ENCODE data around the gene GRIK1.

The GRIK1 gene

GRCh38 chr21:29909571-29909970 lies 30.2 kb downstream of the GRIK1 start:
- DNase-seq (ENCODE audit: low read depth) = no peak

GRCh38 chr21:29904359-29905282 lies 35.2 kb downstream of the GRIK1 start:
- no peak for DNase-seq (ENCODE audit: low read depth)

DNA sequence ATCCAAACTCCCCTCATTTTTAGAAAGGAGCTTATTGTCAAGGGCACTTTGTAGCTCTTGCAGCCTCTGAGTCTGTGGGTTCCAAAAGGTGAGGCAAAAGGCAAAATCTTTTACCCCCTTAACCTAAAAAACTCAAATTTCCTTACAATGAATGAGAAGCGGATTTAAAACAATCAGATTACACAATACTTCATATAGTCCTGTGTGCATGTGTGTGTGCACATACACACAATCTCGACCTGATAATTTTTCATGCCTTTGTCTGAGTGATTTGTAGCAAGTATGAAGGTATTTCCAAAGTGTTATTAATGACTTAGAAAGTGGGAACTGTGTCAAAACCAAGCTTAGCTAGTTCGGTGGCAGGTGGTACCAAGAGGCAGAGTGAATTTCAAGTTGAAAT lies 42.9 kb downstream of the GRIK1 start:
- no peak for DNase-seq (ENCODE audit: low read depth)

GRCh38 chr21:29893687-29894086 lies 46.1 kb downstream of the GRIK1 start:
- no peak for DNase-seq (ENCODE audit: low read depth)

GRCh38 chr21:29892379-29892778 lies 47.4 kb downstream of the GRIK1 start:
- no peak for DNase-seq (ENCODE audit: low read depth)

DNA sequence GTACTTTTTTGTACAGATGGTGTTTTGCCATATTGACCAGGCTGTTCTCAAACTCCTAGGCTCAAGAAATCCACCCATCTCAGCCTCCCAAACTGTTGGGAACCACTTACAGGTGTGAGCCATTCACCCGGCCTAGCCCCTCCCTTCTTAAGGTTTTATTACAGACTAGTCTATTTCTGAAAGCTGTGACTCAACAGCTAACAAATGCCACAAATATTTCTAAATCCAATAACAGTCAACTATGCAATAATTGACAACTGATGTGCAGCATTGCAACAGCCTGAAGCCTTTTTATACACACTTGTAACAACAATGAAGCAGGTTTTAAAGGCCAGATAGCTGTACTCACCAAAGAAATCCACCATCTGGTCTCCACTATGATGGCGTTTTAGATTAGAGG lies 51.4 kb downstream of the GRIK1 start:
- DNase-seq (ENCODE audit: low read depth) = no peak

- no peak for DNase-seq (ENCODE audit: low read depth)
These were observed 52.3 kb downstream of the GRIK1 start for GRCh38 chr21:29887313-29888009.

- DNase-seq (ENCODE audit: low read depth) = no peak
These were observed 54.3 kb downstream of the GRIK1 start for GRCh38 chr21:29885491-29885890.

DNA sequence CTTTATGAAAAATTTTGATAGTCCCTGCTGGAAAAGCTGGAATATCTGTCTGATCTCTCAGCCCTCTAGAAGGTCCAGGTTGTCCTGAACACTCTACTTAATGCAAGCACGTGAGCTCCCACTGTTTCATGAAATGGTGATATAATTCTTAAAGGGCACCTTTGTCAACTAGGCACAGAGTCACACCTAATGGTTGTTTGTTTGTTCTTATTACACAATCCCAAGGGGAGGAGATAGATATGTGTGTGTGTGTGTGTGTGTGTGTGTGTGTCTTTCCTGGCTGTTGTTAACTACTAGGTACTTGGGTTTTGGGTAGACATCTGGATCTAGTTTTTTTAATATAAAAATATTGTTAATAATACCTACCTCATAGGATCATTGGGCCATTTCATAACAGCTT lies 63.9 kb downstream of the GRIK1 start:
- no peak for DNase-seq (ENCODE audit: low read depth)

- DNase-seq (ENCODE audit: low read depth) = no peak
These were observed 64.6 kb downstream of the GRIK1 start for GRCh38 chr21:29875036-29875716.

GRCh38 chr21:29873908-29874307 lies 65.9 kb downstream of the GRIK1 start:
- no peak for DNase-seq (ENCODE audit: low read depth)

DNA sequence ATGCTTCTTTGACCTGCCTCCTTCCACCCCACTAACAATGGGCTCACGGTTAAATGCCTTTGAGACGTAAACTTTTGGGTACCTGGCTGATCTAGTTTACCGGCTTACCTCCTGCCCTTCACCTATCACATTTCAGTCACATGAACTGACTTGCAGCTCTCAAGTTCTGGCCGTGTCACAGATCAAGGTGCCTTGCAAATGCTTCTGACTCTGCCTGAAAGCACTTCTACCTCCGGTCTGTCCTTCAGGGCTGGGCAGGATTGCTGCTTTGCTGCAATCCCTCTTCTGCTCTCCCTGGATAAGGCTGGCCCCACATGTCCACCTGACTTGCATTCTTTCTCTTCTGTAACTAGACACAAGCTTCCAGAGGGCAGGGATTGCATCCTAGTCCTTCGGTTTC lies 69.0 kb downstream of the GRIK1 start:
- no peak for DNase-seq (ENCODE audit: low read depth)

- DNase-seq (ENCODE audit: low read depth) = no peak
These were observed 72.0 kb downstream of the GRIK1 start for GRCh38 chr21:29867796-29868195.

- no peak for DNase-seq (ENCODE audit: low read depth)
These were observed 79.5 kb downstream of the GRIK1 start for GRCh38 chr21:29860346-29860745.

GRCh38 chr21:29857150-29857549 lies 82.6 kb downstream of the GRIK1 start:
- no peak for DNase-seq (ENCODE audit: low read depth)

- DNase-seq (ENCODE audit: low read depth) = no peak
These were observed 85.0 kb downstream of the GRIK1 start for GRCh38 chr21:29854795-29855194.

DNA sequence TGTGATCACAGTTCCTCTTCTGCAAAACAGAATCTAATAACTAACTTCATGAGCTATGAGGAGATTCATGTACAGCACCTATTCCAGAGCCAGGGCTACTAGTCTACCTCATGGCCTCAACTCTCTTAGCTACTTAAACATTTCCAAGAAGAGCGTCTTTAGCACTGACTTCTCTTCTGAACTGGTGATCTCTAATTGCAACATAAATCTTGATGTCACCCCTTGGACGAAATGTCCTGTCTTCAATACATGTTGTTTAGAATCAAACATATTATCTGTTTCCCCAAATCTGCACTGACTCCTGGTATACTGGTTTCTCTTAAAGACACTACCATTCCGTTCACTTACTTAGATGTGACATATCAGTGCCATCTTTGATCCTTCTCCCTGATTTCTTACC lies 88.2 kb downstream of the GRIK1 start:
- no peak for DNase-seq (ENCODE audit: low read depth)

GRCh38 chr21:29849735-29850176 lies 90.0 kb downstream of the GRIK1 start:
- no peak for DNase-seq (ENCODE audit: low read depth)

- no peak for DNase-seq (ENCODE audit: low read depth)
These were observed 96.0 kb downstream of the GRIK1 start for GRCh38 chr21:29843804-29844203.

DNA sequence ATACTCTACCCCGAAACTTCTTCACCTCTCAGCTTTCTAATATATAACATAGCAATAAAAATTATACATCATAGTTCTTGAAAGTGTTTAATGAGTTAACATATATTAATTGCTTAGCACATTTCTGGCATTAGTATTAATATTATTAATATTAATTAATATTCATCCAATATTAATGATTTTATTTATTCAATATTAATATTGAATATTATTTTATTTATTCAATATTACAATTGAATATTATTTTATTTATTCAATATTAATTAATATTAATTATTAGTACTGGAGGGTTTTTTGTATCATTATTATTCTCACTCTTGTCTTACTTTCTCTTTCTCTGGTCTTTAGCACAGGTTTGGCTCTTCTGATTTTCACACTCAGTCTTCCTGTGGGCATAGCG lies 105.2 kb downstream of the GRIK1 start:
- no peak for DNase-seq (ENCODE audit: low read depth)

- no peak for DNase-seq (ENCODE audit: low read depth)
These were observed 107.6 kb downstream of the GRIK1 start for GRCh38 chr21:29832217-29832616.

GRCh38 chr21:29829564-29830275 lies 110.1 kb downstream of the GRIK1 start:
- no peak for DNase-seq (ENCODE audit: low read depth)

All from GM04503 (cell line).